ENCODE measurements around the gene CSNK2A1. TPM values are rescaled to one million over a fixed set of nuclear protein-coding genes. Genes with fewer than 3 reads are reported as not detected.
"Not testable (repeated sequence)": the region's sequence is repeated elsewhere in the genome, so short reads cannot be mapped to it uniquely, and the experiment has no call there.

Gene CSNK2A1
- 33.6 TPM for total RNA-seq

- DNase-seq (ENCODE audit: low spot score) (peak; percentile 95), ATAC-seq (peak; percentile 98)
Observed at GRCh38 chr20:543369-544152, at the start of gene CSNK2A1. CSNK2A1 (minus strand) TSS chr20:543790; CDS start chr20:508551, 35,239 bp downstream.

- ATAC-seq = no peak
- no peak for DNase-seq (ENCODE audit: low spot score)
Observed at GRCh38 chr20:592506-592905, 48.9 kb upstream of the CSNK2A1 start.

GRCh38 chr20:591941-592340, 48.4 kb upstream of the CSNK2A1 start:
- ATAC-seq (no peak), DNase-seq (ENCODE audit: low spot score) (no peak)

GRCh38 chr20:588932-589672, 45.5 kb upstream of the CSNK2A1 start:
- ATAC-seq = no peak
- DNase-seq (ENCODE audit: low spot score) = no peak

GRCh38 chr20:588476-588875, 44.9 kb upstream of the CSNK2A1 start:
- DNase-seq (ENCODE audit: low spot score) (no peak), ATAC-seq (no peak)

GRCh38 chr20:584971-585301, 41.3 kb upstream of the CSNK2A1 start:
- ATAC-seq (no peak), DNase-seq (ENCODE audit: low spot score) (no peak)

- ATAC-seq (peak; percentile 26), DNase-seq (ENCODE audit: low spot score) (no peak)
Observed at GRCh38 chr20:584161-584970, 40.8 kb upstream of the CSNK2A1 start.

GRCh38 chr20:582204-582603, 38.6 kb upstream of the CSNK2A1 start:
- ATAC-seq (no peak), DNase-seq (ENCODE audit: low spot score) (no peak)

GRCh38 chr20:578940-579690, 35.5 kb upstream of the CSNK2A1 start:
- DNase-seq (ENCODE audit: low spot score); ATAC-seq: not testable (repeated sequence)

- peak; percentile 36 for ATAC-seq
- no peak for DNase-seq (ENCODE audit: low spot score)
Observed at GRCh38 chr20:577167-577791, 33.7 kb upstream of the CSNK2A1 start.

- ATAC-seq = no peak
- no peak for DNase-seq (ENCODE audit: low spot score)
Observed at GRCh38 chr20:576156-576555, 32.6 kb upstream of the CSNK2A1 start.

- ATAC-seq = no peak
- no peak for DNase-seq (ENCODE audit: low spot score)
Observed at GRCh38 chr20:575230-575629, 31.6 kb upstream of the CSNK2A1 start.

- no peak for DNase-seq (ENCODE audit: low spot score)
- peak; percentile 18 for ATAC-seq
Observed at GRCh38 chr20:574297-574942, 30.8 kb upstream of the CSNK2A1 start.

- ATAC-seq (no peak), DNase-seq (ENCODE audit: low spot score) (no peak)
Observed at GRCh38 chr20:573414-574296, 30.1 kb upstream of the CSNK2A1 start.

- no peak for ATAC-seq
- no peak for DNase-seq (ENCODE audit: low spot score)
Observed at GRCh38 chr20:572727-573126, 29.1 kb upstream of the CSNK2A1 start.

GRCh38 chr20:571754-572441, 28.3 kb upstream of the CSNK2A1 start:
- no peak for DNase-seq (ENCODE audit: low spot score)
- peak; percentile 26 for ATAC-seq

- ATAC-seq (no peak), DNase-seq (ENCODE audit: low spot score) (no peak)
Observed at GRCh38 chr20:568673-569415, 25.3 kb upstream of the CSNK2A1 start.
